GM12878 (cell line): ENCODE measurements around the gene KNSTRN. TPM values are rescaled to one million over a fixed set of nuclear protein-coding genes. Genes with fewer than 3 reads are reported as not detected.

Experiments
- ATAC-seq: fragments of 200-7000 bp; cut with Tn5 transposase; 3 replicates; pipeline ENCODE4 v1.9.1; 2020; ENCODE audit warnings: mild to moderate bottlenecking, moderate library complexity
- BruUV-seq: library from RNA; stranded (reverse); fragments of 400-500 nt; replicated peaks from 2 replicates; lab custom pipeline; 2021; lab: Mats Ljungman, UMichigan
- CTCF ChIA-PET: fragments of 300-600 bp; sonication (Branson Sonifier 250); formaldehyde crosslinking; extraction: SDS; loops from one replicate; lab custom pipeline; 2021; ENCODE audit warnings: inconsistent platforms; lab: Yijun Ruan, JAX
- POLR2A ChIA-PET: fragments of 350-600 bp; formaldehyde crosslinking; extraction: SDS; loops from one replicate; lab custom pipeline; 2021; ENCODE audit warnings: inconsistent platforms; lab: Charles Lee
- RAD21 ChIA-PET: fragments of 300-600 bp; sonication (Branson Sonifier 250); formaldehyde crosslinking; loops from one replicate; lab custom pipeline; 2023; ENCODE audit warnings: antibody characterized with exemption; ENCODE audit not compliant: unreplicated experiment; lab: Charles Lee
- SMC1A ChIA-PET: fragments of 300-600 bp; sonication (Branson Sonifier 250); formaldehyde crosslinking; loops from one replicate; lab custom pipeline; 2023; ENCODE audit not compliant: unreplicated experiment, uncharacterized antibody; lab: Charles Lee
- DNase-seq: peaks from one replicate; pipeline ENCODE4 v3.0.0-alpha.2; 2011; ENCODE audit warnings: low read depth, low spot score
- FAIRE-seq: peaks from 3 replicates; lab custom pipeline; 2011; peaks lifted over from hg19 to GRCh38; lab: Jason Lieb, UNC
- H2AFZ ChIP-seq: 2 replicates; pipeline ENCODE4 v1.6.0; 2011; ENCODE audit warnings: low read depth, low read length, control low read depth; ENCODE audit not compliant: control insufficient read depth
- H3K27ac ChIP-seq: 2 replicates; pipeline ENCODE4 v1.5.1; 2011; ENCODE audit warnings: control low read depth; ENCODE audit not compliant: control insufficient read depth, insufficient read depth
- H3K27me3 ChIP-seq, 2 experiments: replicated peaks in 1 of 2; 2 replicates each; pipeline versions ENCODE4 v1.6.0 to v1.6.1; 2011; ENCODE audit warnings: low read length in 1 of 2; ENCODE audit not compliant: control insufficient read depth in 2 of 2, insufficient read depth in 2 of 2
- H3K36me3 ChIP-seq, 2 experiments: 2 replicates each; pipeline ENCODE4 v1.5.1; 2011; ENCODE audit warnings: low read length in 1 of 2; ENCODE audit not compliant: control insufficient read depth in 2 of 2, insufficient read depth in 2 of 2
- H3K4me1 ChIP-seq: 2 replicates; pipeline ENCODE4 v1.6.1; 2011; ENCODE audit warnings: mild to moderate bottlenecking, low read length, moderate library complexity, mixed read lengths; ENCODE audit not compliant: control insufficient read depth, insufficient read depth
- H3K4me2 ChIP-seq: 2 replicates; pipeline ENCODE4 v1.6.0; 2011; ENCODE audit warnings: control low read depth; ENCODE audit not compliant: control insufficient read depth, insufficient read depth
- H3K4me3 ChIP-seq: fragments of 200-600 bp; sonication (generic); 2 replicates; pipeline ENCODE4 v1.5.1; 2016
- H3K79me2 ChIP-seq: 2 replicates; pipeline ENCODE4 v1.6.0; 2011; ENCODE audit warnings: low read length; ENCODE audit not compliant: control insufficient read depth, insufficient read depth
- H3K9ac ChIP-seq: 2 replicates; pipeline ENCODE4 v1.8.0; 2011; ENCODE audit warnings: low read length, control low read depth, mixed read lengths; ENCODE audit not compliant: control insufficient read depth, insufficient read depth
- H3K9me3 ChIP-seq: replicated peaks from 3 replicates; pipeline ENCODE4 v1.5.1; 2011; ENCODE audit warnings: mild to moderate bottlenecking, low read length; ENCODE audit not compliant: control insufficient read depth, insufficient read depth
- H4K20me1 ChIP-seq: 2 replicates; pipeline ENCODE4 v1.6.0; 2011; ENCODE audit not compliant: control insufficient read depth, insufficient read depth
- BCL3 ChIP-seq: IDR thresholded peaks from 2 replicates; pipeline ENCODE4 v1.6.1; 2011; ENCODE audit warnings: borderline replicate concordance, low read depth, mild to moderate bottlenecking, moderate library complexity, low read length; ENCODE audit not compliant: insufficient read depth, poor library complexity, severe bottlenecking
- MEF2B ChIP-seq: fragments of 450-650 bp; IDR thresholded peaks from 2 replicates; pipeline ENCODE4 v1.6.1; 2018; ENCODE audit warnings: mild to moderate bottlenecking, moderate library complexity; ENCODE audit not compliant: partially characterized antibody, poor library complexity, severe bottlenecking
- PAX5 ChIP-seq: IDR thresholded peaks from 2 replicates; pipeline ENCODE4 v1.6.1; 2011; ENCODE audit warnings: low read depth, low read length, borderline replicate concordance
- PAX8 ChIP-seq: fragments of 450-650 bp; IDR thresholded peaks from 2 replicates; pipeline ENCODE4 v1.6.1; 2017; ENCODE audit warnings: mild to moderate bottlenecking, moderate library complexity
- PKNOX1 ChIP-seq: fragments of 450-650 bp; IDR thresholded peaks from 2 replicates; pipeline ENCODE4 v1.6.1; 2016; ENCODE audit warnings: mild to moderate bottlenecking
- RFX5 ChIP-seq: IDR thresholded peaks from 2 replicates; pipeline ENCODE4 v1.6.1; 2011; ENCODE audit warnings: low read depth, low read length, improper control_type of control experiment
- TBL1XR1 ChIP-seq: IDR thresholded peaks from 2 replicates; pipeline ENCODE4 v1.6.1; 2012; ENCODE audit warnings: low read depth, low read length, improper control_type of control experiment
- ZNF207 ChIP-seq: fragments of 450-650 bp; IDR thresholded peaks from 2 replicates; pipeline ENCODE4 v1.6.1; 2014; ENCODE audit warnings: antibody characterized with exemption, mild to moderate bottlenecking, borderline replicate concordance
- ZNF687 ChIP-seq: fragments of 450-650 bp; IDR thresholded peaks from 2 replicates; pipeline ENCODE4 v1.6.1; 2017; ENCODE audit warnings: mild to moderate bottlenecking, moderate library complexity
- ZSCAN29 ChIP-seq: fragments of 450-650 bp; IDR thresholded peaks from 2 replicates; pipeline ENCODE4 v1.6.1; 2017; ENCODE audit warnings: mild to moderate bottlenecking, moderate library complexity
- WGBS: methylation state at CpG from one replicate; pipeline ENCODE4 v1.1.6; 2016; ENCODE audit warnings: low lambda C conversion rate; ENCODE audit not compliant: insufficient replicate concordance, insufficient coverage; ENCODE audit errors: missing lambda C conversion rate; 5-methylcytosine and 5-hydroxymethylcytosine counted together
- in situ Hi-C: fragments of 300-500 bp; cut with MboI; formaldehyde crosslinking; loops from 9 replicates; pipeline ENCODE4 v1.14.3; 2018; ENCODE audit warnings: mixed read lengths
- intact Hi-C: fragments of 100-400 bp; cut with micrococcal nuclease; formaldehyde crosslinking; loops from one replicate; pipeline ENCODE4 v1.14.2; 2022; ENCODE audit not compliant: unreplicated experiment
- polyA plus RNA-seq, 11 experiments: library from polyadenylated mRNA; depleted of rRNA in 4 of 11; unstranded in 6 of 11; stranded (reverse) in 5 of 11; fragments of >200 nt; fragmentation: Nextera tagmentation in 4 of 11; fragmentation: Illumina TruSeq in 1 of 11; extraction: Ambion mirVana in 4 of 11; extraction: Trizol in 1 of 11; gene quantifications; 1 replicate in 1 of 11; 2 replicates in 10 of 11; pipeline versions ENCODE4 v1.2.1 to v1.2.3, GENCODE V29; 2011 to 2016; ENCODE audit warnings: inconsistent platforms in 2 of 11, missing spikeins in 2 of 11, low read depth in 1 of 11
- total RNA-seq, 4 experiments: library from RNA; depleted of rRNA in 3 of 4; stranded (reverse); fragments of >200 nt in 3 of 4; fragmentation: Illumina TruSeq in 1 of 4; extraction: Trizol in 1 of 4; gene quantifications; 2 replicates each; pipeline versions ENCODE4 v1.2.1 to v1.2.3, GENCODE V29; 2013 to 2021
- TF ChIP-seq, protein P1 (sequence below): fragments of 450-650 bp; IDR thresholded peaks from 2 replicates; pipeline ENCODE4 v1.6.1; 2018; ENCODE audit warnings: mild to moderate bottlenecking, low read depth, moderate library complexity; ENCODE audit not compliant: partially characterized antibody

Gene KNSTRN
- total and polyA plus RNA-seq, 10 of the 15 experiments (the other 5 are each of a cell fraction or from before 2014, with no cell fraction given): 30.3 to 72.1 (median 47.1) TPM

DNA sequence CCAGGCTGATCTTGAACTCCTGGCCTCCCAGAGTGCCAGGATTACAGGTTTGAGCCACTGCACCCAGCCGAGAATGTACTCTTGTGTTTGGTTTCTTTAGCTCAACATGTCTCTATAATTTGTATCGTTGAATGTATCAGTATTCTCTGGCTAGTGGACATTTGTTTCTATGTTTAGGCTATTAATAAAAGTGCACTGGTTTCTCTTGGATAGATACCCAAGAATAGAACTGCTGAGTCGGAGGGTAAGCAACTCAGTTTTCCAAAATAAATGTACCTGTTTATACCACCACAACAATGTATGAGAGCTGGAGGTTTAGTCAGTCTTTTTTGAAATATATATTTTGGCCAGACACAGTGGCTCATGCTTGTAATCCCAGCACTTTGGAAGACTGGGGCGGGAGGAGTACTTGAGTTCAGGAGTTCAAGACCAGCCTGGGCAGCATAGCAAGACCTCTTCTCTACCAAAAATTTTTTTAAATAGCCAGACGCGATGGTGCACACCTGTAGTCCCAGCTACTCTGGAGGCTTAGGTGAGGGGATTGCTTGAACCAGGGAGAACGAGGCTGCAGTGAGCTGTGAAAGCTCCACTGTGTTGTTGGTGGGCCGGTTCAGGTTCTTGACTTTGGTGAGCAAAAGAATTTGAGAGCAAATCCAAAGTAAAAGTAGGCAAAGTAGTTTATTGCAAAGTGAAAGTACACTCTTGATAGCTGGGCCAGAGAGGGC is 15.3 kb downstream of the KNSTRN start:
- 0 out of 2 replicates have a peak overlapping the region, but pooled peaks have one; percentile 26 for H3K4me3 ChIP-seq
- no peak overlapping the region for H3K9ac ChIP-seq
- H2AFZ ChIP-seq: no peak overlapping the region
- no peaks in the 10 kb centered on the region for H3K9me3 ChIP-seq
- peak; percentile 25 for ATAC-seq
- no peaks in the 10 kb centered on the region for H3K27me3 ChIP-seq
- intact Hi-C loops (no loop called here), in situ Hi-C loops (no loop called here)
- H3K4me1 ChIP-seq: no peaks in the 10 kb centered on the region
- ChIA-PET POLR2A (interaction anchor here (0.6 to 2.4 kb wide), 7 partner anchors 8 to 388 kb away, joined by 3 to 8 read pairs (median 5); partner anchors contain the start of gene KNSTRN), RAD21 (interaction anchor here (1.1 to 2.1 kb wide), 4 partner anchors 8 to 43 kb away, joined by 3 to 15 read pairs (median 4); partner anchors contain the start of genes BAHD1 and IVD), CTCF (interaction anchor here (0.6 to 1.9 kb wide), 18 partner anchors 8 to 680 kb away, joined by 3 to 12 read pairs (median 4); partner anchors contain the start of genes IVD and KNSTRN), SMC1A (interaction anchor here (0.8 to 2.0 kb wide), 9 partner anchors 10 to 297 kb away, joined by 3 to 29 read pairs (median 4); partner anchors contain the start of gene KNSTRN)
- DNase-seq: no peak
- no peaks in the 10 kb centered on the region; a peak in 1 of 4 replicates for H3K36me3 ChIP-seq
- TF ChIP-seq PKNOX1 (no peak), ZNF687 (no peak), PAX8 (no peak), ZSCAN29 (no peak), RFX5 (no peak), PAX5 (no peak), ZNF207 (no peak), BCL3 (no peak), TBL1XR1 (no peak), MEF2B (no peak)
- TF ChIP-seq, protein P1, sequence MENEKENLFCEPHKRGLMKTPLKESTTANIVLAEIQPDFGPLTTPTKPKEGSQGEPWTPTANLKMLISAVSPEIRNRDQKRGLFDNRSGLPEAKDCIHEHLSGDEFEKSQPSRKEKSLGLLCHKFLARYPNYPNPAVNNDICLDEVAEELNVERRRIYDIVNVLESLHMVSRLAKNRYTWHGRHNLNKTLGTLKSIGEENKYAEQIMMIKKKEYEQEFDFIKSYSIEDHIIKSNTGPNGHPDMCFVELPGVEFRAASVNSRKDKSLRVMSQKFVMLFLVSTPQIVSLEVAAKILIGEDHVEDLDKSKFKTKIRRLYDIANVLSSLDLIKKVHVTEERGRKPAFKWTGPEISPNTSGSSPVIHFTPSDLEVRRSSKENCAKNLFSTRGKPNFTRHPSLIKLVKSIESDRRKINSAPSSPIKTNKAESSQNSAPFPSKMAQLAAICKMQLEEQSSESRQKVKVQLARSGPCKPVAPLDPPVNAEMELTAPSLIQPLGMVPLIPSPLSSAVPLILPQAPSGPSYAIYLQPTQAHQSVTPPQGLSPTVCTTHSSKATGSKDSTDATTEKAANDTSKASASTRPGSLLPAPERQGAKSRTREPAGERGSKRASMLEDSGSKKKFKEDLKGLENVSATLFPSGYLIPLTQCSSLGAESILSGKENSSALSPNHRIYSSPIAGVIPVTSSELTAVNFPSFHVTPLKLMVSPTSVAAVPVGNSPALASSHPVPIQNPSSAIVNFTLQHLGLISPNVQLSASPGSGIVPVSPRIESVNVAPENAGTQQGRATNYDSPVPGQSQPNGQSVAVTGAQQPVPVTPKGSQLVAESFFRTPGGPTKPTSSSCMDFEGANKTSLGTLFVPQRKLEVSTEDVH: no peak
- BruUV-seq: no TSS peak
- no peaks in the 10 kb centered on the region for H4K20me1 ChIP-seq
- H3K27ac ChIP-seq: no peak overlapping the region
- peak overlapping the region; percentile 57 for H3K4me2 ChIP-seq
- 53% methylated on average over 8 of the region's 8 CpGs for WGBS
- no peak for FAIRE-seq
- no peaks in the 10 kb centered on the region for H3K79me2 ChIP-seq
